Astrocyte of the cerebellum (primary cell): ENCODE measurements around the gene RIMS1.

ENCODE experiments used
- DNase-seq: peaks from one replicate; pipeline ENCODE4 v3.0.0-alpha.2; 2011; ENCODE audit warnings: low read depth
- H3K4me3 ChIP-seq: 2 replicates; pipeline ENCODE4 v1.5.1; 2011; ENCODE audit warnings: mild to moderate bottlenecking, low read depth, low read length, moderate library complexity
- CTCF ChIP-seq: IDR thresholded peaks from 2 replicates; pipeline ENCODE4 v1.5.1; 2012; ENCODE audit warnings: low read length, low read depth, moderate library complexity, mild to moderate bottlenecking; ENCODE audit errors: missing control alignments
- in situ Hi-C: cut with HindIII; loops from 2 replicates; pipeline ENCODE4 v1.10.0; 2017; ENCODE audit warnings: low sequenced_read_pairs

The RIMS1 gene

DNA sequence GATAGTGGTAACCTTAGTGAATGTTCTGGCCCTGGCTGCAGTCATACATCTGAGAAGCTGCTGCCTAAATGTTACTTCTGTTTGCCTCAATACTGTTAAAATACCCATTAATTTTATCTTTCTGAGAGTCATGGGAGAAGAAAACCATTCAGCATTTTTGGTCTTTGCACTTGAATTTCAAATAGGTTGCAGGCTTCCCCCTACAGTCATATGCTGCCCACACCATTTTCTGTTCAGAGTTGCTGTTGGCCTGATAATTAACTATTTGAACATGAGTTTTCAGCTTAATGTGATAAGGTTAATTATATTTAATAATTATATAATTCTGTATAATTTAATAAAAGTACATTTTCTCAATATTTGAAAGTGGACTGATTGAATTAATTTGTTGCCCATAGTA lies 410.0 kb downstream of the RIMS1 start:
- DNase-seq = no peak
- in situ Hi-C loops = no loop called here
- TF ChIP-seq CTCF = no peak
- H3K4me3 ChIP-seq = no peak overlapping the region

GRCh38 chr6:72305971-72306370 lies 419.6 kb downstream of the RIMS1 start:
- no peak overlapping the region for H3K4me3 ChIP-seq
- in situ Hi-C loops = no loop called here
- no peak for TF ChIP-seq CTCF
- DNase-seq = no peak

DNA sequence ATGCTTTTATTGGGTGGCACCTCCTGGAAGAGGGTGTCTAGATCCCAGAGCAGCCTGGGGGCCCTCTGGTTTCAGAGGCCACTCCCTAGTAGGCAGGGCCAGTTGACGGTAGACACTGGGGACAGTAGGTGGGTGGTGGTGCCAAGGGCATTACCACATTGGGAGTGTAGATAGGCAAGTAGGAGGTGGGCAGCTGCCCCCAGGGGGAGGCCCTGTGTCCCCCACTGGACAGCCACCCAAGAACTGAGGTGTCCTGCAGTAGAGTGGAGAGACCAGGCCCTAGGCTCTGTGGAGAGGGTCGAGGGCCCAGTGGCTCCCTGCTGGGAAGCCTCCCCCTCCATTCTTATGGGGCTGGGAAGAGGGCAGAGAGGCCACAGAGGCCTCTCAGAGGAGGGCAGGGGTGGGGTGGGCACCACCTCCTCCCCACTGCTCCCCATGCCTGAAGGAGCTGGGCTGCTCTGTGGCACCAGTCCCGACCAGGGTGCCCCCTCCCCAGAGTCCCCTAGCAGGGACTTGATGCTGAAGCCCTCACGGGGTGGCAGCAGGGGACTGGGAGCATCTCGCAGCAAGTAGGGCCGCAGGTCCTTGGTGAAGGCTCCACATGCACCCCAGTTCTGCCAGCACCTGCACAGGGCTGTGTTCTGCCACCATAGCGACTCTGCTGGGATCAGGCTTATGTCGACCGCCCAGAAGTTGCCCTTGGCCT lies 430.5 kb downstream of the RIMS1 start:
- DNase-seq = no peak
- in situ Hi-C loops = no loop called here

GRCh38 chr6:72321788-72322187 lies 435.4 kb downstream of the RIMS1 start:
- no peak for TF ChIP-seq CTCF
- DNase-seq = no peak
- no peak overlapping the region for H3K4me3 ChIP-seq
- in situ Hi-C loops = no loop called here

More for the DNA sequence above, 430.5 kb downstream of the RIMS1 start:
- no peak for TF ChIP-seq CTCF
- no peak overlapping the region for H3K4me3 ChIP-seq

DNA sequence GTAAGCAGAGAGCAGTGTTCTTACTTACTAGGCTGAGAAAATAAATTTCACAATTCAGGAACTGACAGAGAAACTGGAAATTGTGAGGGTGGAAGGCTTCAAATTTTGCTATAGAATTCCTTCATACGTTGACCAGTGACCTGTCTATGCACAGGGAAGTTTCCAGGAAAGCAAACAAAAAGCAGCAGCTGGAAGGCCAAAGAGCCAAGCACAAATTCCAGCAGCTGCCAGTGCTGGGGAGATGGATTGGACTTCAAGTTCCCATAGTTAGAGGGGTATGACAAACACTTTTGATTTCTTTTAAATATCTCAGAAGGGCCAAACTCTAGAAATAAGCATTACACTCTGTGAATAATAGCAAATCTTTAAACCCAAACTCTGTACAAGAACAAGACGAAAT lies 436.4 kb downstream of the RIMS1 start:
- TF ChIP-seq CTCF = no peak
- in situ Hi-C loops = no loop called here
- no peak for DNase-seq
- no peak overlapping the region for H3K4me3 ChIP-seq

DNA sequence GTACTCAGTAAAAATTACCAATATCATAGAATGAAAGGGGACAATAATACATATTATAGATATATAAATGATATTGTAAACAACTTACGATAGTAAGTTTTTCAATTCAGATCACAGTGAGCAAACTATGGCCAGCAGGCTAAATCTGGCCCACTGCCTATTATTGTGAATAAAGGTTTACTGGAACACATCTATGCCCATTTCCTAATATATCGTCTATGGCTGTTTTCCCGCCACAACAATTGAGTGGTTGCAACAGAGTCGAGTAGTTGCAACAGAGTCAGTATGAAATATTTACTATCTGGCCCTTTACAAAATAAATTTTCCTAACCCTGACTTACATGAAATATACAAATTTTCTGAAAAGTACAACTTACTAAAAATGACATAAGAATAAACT lies 438.2 kb downstream of the RIMS1 start:
- TF ChIP-seq CTCF = no peak
- no peak overlapping the region for H3K4me3 ChIP-seq
- in situ Hi-C loops = no loop called here

More for the DNA sequence above, 438.2 kb downstream of the RIMS1 start:
- DNase-seq = no peak
